ENCODE data around the gene TBC1D23. TPM values are rescaled to one million over a fixed set of nuclear protein-coding genes. Genes with fewer than 3 reads are reported as not detected.

TBC1D23 gene
- polyA plus RNA-seq, 1 experiment, result 65.7 TPM

DNA sequence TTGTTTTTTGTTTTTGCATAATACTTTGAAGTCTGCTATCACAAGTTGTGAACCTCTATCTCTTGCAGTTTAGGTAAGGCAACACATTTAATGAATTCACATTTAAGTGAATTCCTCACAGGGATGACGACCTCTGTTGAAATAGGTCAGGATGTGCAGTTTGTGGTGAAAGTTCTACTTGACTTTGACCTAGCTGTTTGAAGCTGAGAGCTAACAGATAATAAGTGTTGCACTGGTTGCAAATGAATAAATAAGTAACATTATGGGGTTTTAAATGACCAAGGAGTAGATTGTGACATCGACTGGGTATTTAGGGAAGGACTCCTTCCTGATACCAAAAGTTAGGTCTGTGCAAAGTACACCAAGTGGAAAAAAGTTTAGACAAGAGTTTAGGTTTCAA lies 97.6 kb downstream of the TBC1D23 start:
- H3K27ac ChIP-seq (ENCODE audit: low read depth, low read length), result no peak overlapping the region
- no peaks in the 10 kb centered on the region for H3K9me3 ChIP-seq (ENCODE audit: control insufficient read depth, insufficient read depth, low read length)
- CTCF ChIA-PET, result no interaction called here
- DNase-seq (ENCODE audit: low read depth, low spot score), result no peak
- TF ChIP-seq, protein P1, sequence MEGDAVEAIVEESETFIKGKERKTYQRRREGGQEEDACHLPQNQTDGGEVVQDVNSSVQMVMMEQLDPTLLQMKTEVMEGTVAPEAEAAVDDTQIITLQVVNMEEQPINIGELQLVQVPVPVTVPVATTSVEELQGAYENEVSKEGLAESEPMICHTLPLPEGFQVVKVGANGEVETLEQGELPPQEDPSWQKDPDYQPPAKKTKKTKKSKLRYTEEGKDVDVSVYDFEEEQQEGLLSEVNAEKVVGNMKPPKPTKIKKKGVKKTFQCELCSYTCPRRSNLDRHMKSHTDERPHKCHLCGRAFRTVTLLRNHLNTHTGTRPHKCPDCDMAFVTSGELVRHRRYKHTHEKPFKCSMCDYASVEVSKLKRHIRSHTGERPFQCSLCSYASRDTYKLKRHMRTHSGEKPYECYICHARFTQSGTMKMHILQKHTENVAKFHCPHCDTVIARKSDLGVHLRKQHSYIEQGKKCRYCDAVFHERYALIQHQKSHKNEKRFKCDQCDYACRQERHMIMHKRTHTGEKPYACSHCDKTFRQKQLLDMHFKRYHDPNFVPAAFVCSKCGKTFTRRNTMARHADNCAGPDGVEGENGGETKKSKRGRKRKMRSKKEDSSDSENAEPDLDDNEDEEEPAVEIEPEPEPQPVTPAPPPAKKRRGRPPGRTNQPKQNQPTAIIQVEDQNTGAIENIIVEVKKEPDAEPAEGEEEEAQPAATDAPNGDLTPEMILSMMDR (IDR thresholded peaks at IDR 0.05; ENCODE audit: low read depth, low read length), result no peak
- H3K27me3 ChIP-seq (ENCODE audit: control insufficient read depth, insufficient read depth, low read length), result no peaks in the 10 kb centered on the region
- H3K4me3 ChIP-seq (ENCODE audit: low read depth, low read length), result no peak overlapping the region
- POLR2A ChIA-PET, result no interaction called here

DNA sequence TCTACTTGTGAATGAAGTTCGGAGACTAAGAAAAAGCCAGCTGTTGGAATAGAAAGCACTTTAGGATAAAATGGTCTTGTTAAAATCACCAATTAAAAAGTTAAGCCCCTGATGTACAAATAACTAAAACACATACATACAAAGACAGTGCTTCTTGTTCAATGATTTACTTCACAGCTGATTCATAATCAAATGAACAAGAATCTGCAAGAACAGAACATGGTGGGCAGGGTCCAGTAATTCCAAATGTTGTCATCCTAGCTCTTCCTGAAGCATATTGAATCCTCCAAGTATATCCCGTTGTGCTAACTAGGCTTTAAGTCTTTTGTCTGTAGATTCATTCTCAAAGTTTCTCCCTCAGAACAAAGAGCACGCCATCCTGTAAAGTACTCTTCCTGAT lies 98.2 kb downstream of the TBC1D23 start:
- no peaks in the 10 kb centered on the region for H3K27me3 ChIP-seq (ENCODE audit: control insufficient read depth, insufficient read depth, low read length)
- no peak for DNase-seq (ENCODE audit: low read depth, low spot score)
- POLR2A ChIA-PET, result no interaction called here
- no peak overlapping the region for H3K4me3 ChIP-seq (ENCODE audit: low read depth, low read length)
- H3K9me3 ChIP-seq (ENCODE audit: control insufficient read depth, insufficient read depth, low read length), result no peaks in the 10 kb centered on the region
- CTCF ChIA-PET, result no interaction called here
- no peak overlapping the region for H3K27ac ChIP-seq (ENCODE audit: low read depth, low read length)
- TF ChIP-seq, protein P1 (IDR thresholded peaks at IDR 0.05; ENCODE audit: low read depth, low read length), result no peak

DNA sequence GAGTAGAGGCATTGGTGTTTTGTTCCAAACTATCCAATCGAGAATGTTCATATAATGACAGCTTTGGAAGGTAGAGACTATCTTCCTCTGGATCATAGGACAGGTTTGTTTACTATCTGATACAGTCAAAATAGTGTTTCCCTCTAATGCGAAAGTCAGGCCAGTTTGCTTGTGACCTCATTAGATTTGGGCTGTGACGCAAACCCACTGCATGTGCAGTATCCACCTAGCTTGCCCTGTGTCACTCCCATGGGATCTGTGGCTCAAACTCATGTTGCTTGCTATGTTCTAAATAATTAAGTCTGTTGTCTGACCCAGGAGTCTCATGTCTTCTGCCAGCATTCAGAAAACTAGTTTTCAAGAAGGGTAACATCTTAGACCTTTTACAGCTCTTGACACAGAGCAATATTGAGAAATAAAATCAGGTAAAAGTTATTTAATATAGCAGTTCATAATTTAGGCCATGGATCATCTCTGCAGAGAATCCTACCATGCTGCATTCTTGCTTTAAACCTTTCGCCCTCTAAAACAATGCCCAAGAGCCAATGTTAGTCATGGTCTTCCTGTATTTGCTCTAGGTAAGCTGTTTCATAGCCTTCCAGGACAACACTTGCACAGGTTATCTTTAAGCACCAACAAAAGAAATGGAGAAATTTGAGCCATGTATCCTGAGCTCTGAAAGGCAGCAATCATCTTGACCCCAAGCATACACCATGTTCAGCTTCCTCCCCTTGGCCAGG lies 100.1 kb downstream of the TBC1D23 start:
- DNase-seq (ENCODE audit: low read depth, low spot score), result no peak
- TF ChIP-seq, protein P1 (IDR thresholded peaks at IDR 0.05; ENCODE audit: low read depth, low read length), result no peak
- no peak overlapping the region for H3K4me3 ChIP-seq (ENCODE audit: low read depth, low read length)
- CTCF ChIA-PET, result no interaction called here
- no peaks in the 10 kb centered on the region for H3K9me3 ChIP-seq (ENCODE audit: control insufficient read depth, insufficient read depth, low read length)
- H3K27ac ChIP-seq (ENCODE audit: low read depth, low read length), result no peak overlapping the region
- H3K27me3 ChIP-seq (ENCODE audit: control insufficient read depth, insufficient read depth, low read length), result no peaks in the 10 kb centered on the region
- POLR2A ChIA-PET, result no interaction called here

DNA sequence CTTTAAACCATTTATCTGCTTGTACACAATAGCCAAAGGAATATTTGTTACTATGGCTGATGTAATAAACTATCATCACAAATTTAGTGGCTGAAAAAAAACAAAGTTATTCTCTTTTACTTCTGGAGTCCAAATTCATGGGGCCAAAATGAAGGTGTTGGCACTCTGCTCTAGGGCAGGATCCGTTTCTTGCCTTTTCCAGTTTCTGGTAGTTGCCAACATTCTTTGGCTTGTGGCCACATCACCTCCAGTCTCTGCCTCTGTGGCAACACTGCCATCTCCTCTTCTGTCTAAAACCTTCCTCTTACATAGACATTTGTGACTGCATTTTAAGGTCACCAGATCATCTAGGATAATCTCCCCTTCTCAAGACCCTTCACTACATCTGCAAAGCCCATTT lies 101.1 kb downstream of the TBC1D23 start:
- Histone ChIP-seq H3K9me3 (ENCODE audit: control insufficient read depth, insufficient read depth, low read length) (no peaks in the 10 kb centered on the region), H3K27ac (ENCODE audit: low read depth, low read length) (no peak overlapping the region), H3K4me3 (ENCODE audit: low read depth, low read length) (no peak overlapping the region), H3K27me3 (ENCODE audit: control insufficient read depth, insufficient read depth, low read length) (no peaks in the 10 kb centered on the region)
- no peak for DNase-seq (ENCODE audit: low read depth, low spot score)
- TF ChIP-seq, protein P1 (IDR thresholded peaks at IDR 0.05; ENCODE audit: low read depth, low read length), result no peak
- CTCF ChIA-PET, result no interaction called here
- POLR2A ChIA-PET, result no interaction called here

DNA sequence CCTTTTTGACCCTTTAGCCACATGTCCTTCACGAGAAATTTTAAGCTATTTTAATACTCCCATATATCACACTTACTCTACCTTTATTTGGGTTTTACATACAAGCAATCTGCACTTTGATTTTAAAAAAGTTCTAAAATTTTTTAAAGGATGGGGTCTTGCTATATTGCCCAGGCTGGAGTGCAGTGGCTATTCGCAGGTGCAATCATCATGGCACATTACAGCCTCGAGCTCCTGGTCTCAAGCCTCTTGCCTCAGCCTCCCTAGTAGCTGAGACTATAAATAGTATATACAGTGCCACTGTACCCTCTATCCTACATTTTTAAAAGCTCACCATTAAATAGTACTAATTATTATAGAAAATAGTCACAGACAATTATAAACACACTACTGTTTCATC lies 103.6 kb downstream of the TBC1D23 start:
- TF ChIP-seq, protein P1 (IDR thresholded peaks at IDR 0.05; ENCODE audit: low read depth, low read length), result no peak
- Histone ChIP-seq H3K27me3 (ENCODE audit: control insufficient read depth, insufficient read depth, low read length) (no peaks in the 10 kb centered on the region), H3K4me3 (ENCODE audit: low read depth, low read length) (no peak overlapping the region), H3K27ac (ENCODE audit: low read depth, low read length) (no peak overlapping the region), H3K9me3 (ENCODE audit: control insufficient read depth, insufficient read depth, low read length) (no peaks in the 10 kb centered on the region)
- no peak for DNase-seq (ENCODE audit: low read depth, low spot score)
- POLR2A ChIA-PET, result no interaction called here
- CTCF ChIA-PET, result interaction anchor here (0.9 kb wide), 1 partner anchor 225 kb away, joined by 3 read pairs; no protein-coding TSS in a partner anchor

Data from AG04450 (cell line).